ENCODE data around the gene PPBP.

DNA sequence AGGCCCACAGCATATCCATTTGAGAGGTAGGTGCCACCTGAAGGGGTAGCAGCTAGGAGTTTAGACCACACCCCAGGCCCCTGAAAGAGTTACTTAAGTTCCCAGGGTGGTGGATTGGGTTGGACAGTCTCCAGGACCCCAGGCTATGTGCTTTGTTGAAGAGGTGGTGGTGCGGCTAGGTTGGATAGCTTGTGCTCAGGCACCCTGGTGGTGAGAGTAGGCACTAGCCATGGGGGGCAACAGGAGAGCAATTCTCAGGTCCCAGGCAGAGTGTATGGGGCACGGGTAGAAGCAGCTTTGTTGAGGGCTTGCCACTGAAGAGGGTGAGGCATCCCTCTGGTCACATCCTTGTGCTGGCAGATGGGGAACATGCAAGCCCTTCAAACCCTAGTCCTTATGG is 11.8 kb downstream of the PPBP start:
- TF ChIP-seq, protein P1, sequence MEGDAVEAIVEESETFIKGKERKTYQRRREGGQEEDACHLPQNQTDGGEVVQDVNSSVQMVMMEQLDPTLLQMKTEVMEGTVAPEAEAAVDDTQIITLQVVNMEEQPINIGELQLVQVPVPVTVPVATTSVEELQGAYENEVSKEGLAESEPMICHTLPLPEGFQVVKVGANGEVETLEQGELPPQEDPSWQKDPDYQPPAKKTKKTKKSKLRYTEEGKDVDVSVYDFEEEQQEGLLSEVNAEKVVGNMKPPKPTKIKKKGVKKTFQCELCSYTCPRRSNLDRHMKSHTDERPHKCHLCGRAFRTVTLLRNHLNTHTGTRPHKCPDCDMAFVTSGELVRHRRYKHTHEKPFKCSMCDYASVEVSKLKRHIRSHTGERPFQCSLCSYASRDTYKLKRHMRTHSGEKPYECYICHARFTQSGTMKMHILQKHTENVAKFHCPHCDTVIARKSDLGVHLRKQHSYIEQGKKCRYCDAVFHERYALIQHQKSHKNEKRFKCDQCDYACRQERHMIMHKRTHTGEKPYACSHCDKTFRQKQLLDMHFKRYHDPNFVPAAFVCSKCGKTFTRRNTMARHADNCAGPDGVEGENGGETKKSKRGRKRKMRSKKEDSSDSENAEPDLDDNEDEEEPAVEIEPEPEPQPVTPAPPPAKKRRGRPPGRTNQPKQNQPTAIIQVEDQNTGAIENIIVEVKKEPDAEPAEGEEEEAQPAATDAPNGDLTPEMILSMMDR (IDR thresholded peaks at IDR 0.05), result no peak
- no peak for TF ChIP-seq POLR2A (IDR thresholded peaks at IDR 0.05)

All from body of pancreas (tissue), 4 donors.